Measurements from ENCODE around the gene SYNDIG1.

The SYNDIG1 gene

GRCh38 chr20:24449026-24449720, 20.3 kb upstream of the SYNDIG1 start:
- Histone ChIP-seq H3K4me3 (ENCODE audit: low read depth, low read length) (no peak overlapping the region), H3K27me3 (replicated peaks) (no peaks in the 10 kb centered on the region), H3K36me3 (replicated peaks) (no peaks in the 10 kb centered on the region), H3K27ac (no peak overlapping the region)
- DNase-seq = no peak
- in situ Hi-C loops (cut with HindIII; ENCODE audit: low pct_ligation_motif_present, low sequenced_read_pairs) = no loop called here
- TF ChIP-seq, protein P1, sequence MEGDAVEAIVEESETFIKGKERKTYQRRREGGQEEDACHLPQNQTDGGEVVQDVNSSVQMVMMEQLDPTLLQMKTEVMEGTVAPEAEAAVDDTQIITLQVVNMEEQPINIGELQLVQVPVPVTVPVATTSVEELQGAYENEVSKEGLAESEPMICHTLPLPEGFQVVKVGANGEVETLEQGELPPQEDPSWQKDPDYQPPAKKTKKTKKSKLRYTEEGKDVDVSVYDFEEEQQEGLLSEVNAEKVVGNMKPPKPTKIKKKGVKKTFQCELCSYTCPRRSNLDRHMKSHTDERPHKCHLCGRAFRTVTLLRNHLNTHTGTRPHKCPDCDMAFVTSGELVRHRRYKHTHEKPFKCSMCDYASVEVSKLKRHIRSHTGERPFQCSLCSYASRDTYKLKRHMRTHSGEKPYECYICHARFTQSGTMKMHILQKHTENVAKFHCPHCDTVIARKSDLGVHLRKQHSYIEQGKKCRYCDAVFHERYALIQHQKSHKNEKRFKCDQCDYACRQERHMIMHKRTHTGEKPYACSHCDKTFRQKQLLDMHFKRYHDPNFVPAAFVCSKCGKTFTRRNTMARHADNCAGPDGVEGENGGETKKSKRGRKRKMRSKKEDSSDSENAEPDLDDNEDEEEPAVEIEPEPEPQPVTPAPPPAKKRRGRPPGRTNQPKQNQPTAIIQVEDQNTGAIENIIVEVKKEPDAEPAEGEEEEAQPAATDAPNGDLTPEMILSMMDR (IDR thresholded peaks at IDR 0.05; ENCODE audit: low read depth, low read length, missing control alignments) = no peak

GRCh38 chr20:24450177-24450576, 19.3 kb upstream of the SYNDIG1 start:
- H3K27ac ChIP-seq = no peak overlapping the region
- no peaks in the 10 kb centered on the region for H3K36me3 ChIP-seq (replicated peaks)
- H3K27me3 ChIP-seq (replicated peaks) = no peaks in the 10 kb centered on the region
- no peak for DNase-seq
- in situ Hi-C loops (cut with HindIII; ENCODE audit: low pct_ligation_motif_present, low sequenced_read_pairs) = no loop called here
- TF ChIP-seq, protein P1 (IDR thresholded peaks at IDR 0.05; ENCODE audit: low read depth, low read length, missing control alignments) = no peak
- H3K4me3 ChIP-seq (ENCODE audit: low read depth, low read length) = no peak overlapping the region

DNA sequence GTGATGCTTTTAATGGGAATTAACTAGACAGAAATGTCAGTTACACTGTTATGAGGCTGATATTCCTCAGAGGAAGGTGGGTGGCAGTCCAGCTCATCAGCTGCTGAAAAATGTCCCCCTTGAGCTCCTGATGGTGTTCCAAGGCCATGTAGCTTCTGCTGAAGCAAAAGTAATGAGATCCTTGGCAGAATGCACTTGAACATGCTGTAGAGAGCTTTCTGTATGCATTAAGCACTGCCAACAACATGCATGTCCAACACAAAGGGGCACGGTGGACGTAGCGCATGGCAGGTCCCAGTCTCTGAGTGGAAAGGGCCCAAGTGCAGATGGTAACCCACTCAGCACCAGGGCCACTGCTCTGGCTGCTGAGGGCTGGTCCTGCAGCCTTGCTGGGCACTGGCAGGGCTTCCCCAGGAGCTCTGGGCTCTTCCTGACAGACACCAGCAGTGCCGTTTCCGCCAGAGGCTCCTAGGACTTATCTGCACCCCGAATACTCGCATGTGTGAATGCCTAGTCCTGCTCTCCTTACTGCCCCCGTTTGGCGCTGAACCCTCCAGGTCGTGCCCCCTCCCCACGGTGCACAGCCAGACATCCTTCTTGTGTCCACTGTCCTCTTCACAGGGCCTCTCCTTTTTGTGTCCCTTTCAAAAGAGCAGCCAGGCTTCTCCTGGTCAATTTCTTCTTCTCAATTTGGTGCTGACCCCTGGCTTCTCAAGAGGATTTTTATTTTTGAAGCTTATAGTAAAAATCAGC, 18.6 kb upstream of the SYNDIG1 start:
- TF ChIP-seq, protein P1 (IDR thresholded peaks at IDR 0.05; ENCODE audit: low read depth, low read length, missing control alignments) = no peak
- in situ Hi-C loops (cut with HindIII; ENCODE audit: low pct_ligation_motif_present, low sequenced_read_pairs) = no loop called here
- no peak overlapping the region for H3K27ac ChIP-seq
- DNase-seq = no peak
- H3K36me3 ChIP-seq (replicated peaks) = no peaks in the 10 kb centered on the region
- H3K27me3 ChIP-seq (replicated peaks) = no peaks in the 10 kb centered on the region
- H3K4me3 ChIP-seq (ENCODE audit: low read depth, low read length) = no peak overlapping the region

- in situ Hi-C loops (cut with HindIII; ENCODE audit: low pct_ligation_motif_present, low sequenced_read_pairs) = no loop called here
- Histone ChIP-seq H3K27ac (no peak overlapping the region), H3K27me3 (replicated peaks) (no peaks in the 10 kb centered on the region), H3K36me3 (replicated peaks) (no peaks in the 10 kb centered on the region), H3K4me3 (ENCODE audit: low read depth, low read length) (no peak overlapping the region)
- DNase-seq = no peak
- TF ChIP-seq, protein P1 (IDR thresholded peaks at IDR 0.05; ENCODE audit: low read depth, low read length, missing control alignments) = no peak
Measured at GRCh38 chr20:24451428-24451827, 18.0 kb upstream of the SYNDIG1 start.

GRCh38 chr20:24452016-24452415, 17.4 kb upstream of the SYNDIG1 start:
- in situ Hi-C loops (cut with HindIII; ENCODE audit: low pct_ligation_motif_present, low sequenced_read_pairs) = no loop called here
- no peak for DNase-seq
- no peak overlapping the region for H3K4me3 ChIP-seq (ENCODE audit: low read depth, low read length)
- no peak overlapping the region for H3K27ac ChIP-seq
- no peaks in the 10 kb centered on the region for H3K27me3 ChIP-seq (replicated peaks)
- TF ChIP-seq, protein P1 (IDR thresholded peaks at IDR 0.05; ENCODE audit: low read depth, low read length, missing control alignments) = no peak
- no peaks in the 10 kb centered on the region for H3K36me3 ChIP-seq (replicated peaks)

Measured in brain microvascular endothelial cell (primary cell).